NK-92 treated with Interleukin-12 subunit alpha and Interleukin-12 subunit beta, amount 100 ng/mL, for 24 hours (cell line): ENCODE results near the gene EXOC2.
"Not testable (repeated sequence)": the region's sequence is repeated elsewhere in the genome, so short reads cannot be mapped to it uniquely, and the experiment has no call there.

Source experiments
- DNase-seq: peaks from one replicate; lab custom pipeline; 2025; lab: John Stamatoyannopoulos, UW

Gene EXOC2

GRCh38 chr6:679282-679681, 13.7 kb downstream of the EXOC2 start:
- no peak for DNase-seq

- DNase-seq = no peak
Observed at GRCh38 chr6:678520-678919, 14.4 kb downstream of the EXOC2 start.

- no peak for DNase-seq
Observed at GRCh38 chr6:677919-678318, 15.0 kb downstream of the EXOC2 start.

GRCh38 chr6:674956-675355, 18.0 kb downstream of the EXOC2 start:
- DNase-seq = no peak

GRCh38 chr6:674406-674805, 18.5 kb downstream of the EXOC2 start:
- DNase-seq = no peak

- DNase-seq = no peak
Observed at GRCh38 chr6:667253-667927, 25.5 kb downstream of the EXOC2 start.

- no peak for DNase-seq
Observed at GRCh38 chr6:665403-666267, 27.3 kb downstream of the EXOC2 start.

GRCh38 chr6:663788-664187, 29.2 kb downstream of the EXOC2 start:
- DNase-seq = not testable (repeated sequence)

GRCh38 chr6:659716-660581, 33.0 kb downstream of the EXOC2 start:
- no peak for DNase-seq

- DNase-seq = no peak
Observed at GRCh38 chr6:658244-658643, 34.7 kb downstream of the EXOC2 start.

- no peak for DNase-seq
Observed at GRCh38 chr6:657743-658142, 35.2 kb downstream of the EXOC2 start.

GRCh38 chr6:656460-657252, 36.3 kb downstream of the EXOC2 start, which contains the start of gene HUS1B:
Gene HUS1B, minus strand, starts transcription at chr6:657100. Its CDS starts 156 bp downstream, at chr6:656944.
- DNase-seq = no peak

GRCh38 chr6:654136-654535, 38.8 kb downstream of the EXOC2 start:
- DNase-seq = no peak

- no peak for DNase-seq
Observed at GRCh38 chr6:652865-653264, 40.1 kb downstream of the EXOC2 start.

GRCh38 chr6:650098-650497, 42.8 kb downstream of the EXOC2 start:
- no peak for DNase-seq

- DNase-seq = no peak
Observed at GRCh38 chr6:642805-643204, 50.1 kb downstream of the EXOC2 start.

GRCh38 chr6:641225-641985, 51.5 kb downstream of the EXOC2 start:
- no peak for DNase-seq

- DNase-seq = no peak
Observed at GRCh38 chr6:636488-636887, 56.5 kb downstream of the EXOC2 start.

- DNase-seq = no peak
Observed at GRCh38 chr6:635233-635632, 57.7 kb downstream of the EXOC2 start.

GRCh38 chr6:633611-634010, 59.3 kb downstream of the EXOC2 start:
- no peak for DNase-seq

- no peak for DNase-seq
Observed at GRCh38 chr6:628766-629165, 64.2 kb downstream of the EXOC2 start.
